Keratinocyte (primary cell): ENCODE results near the gene TM9SF2. TPM values are rescaled to one million over a fixed set of nuclear protein-coding genes. Genes with fewer than 3 reads are reported as not detected.

Source experiments
- DNase-seq: peaks from one replicate; pipeline ENCODE4 v3.0.0-alpha.2; 2011; ENCODE audit warnings: low read depth, missing footprints, low spot score
- FAIRE-seq: peaks from 2 replicates; lab custom pipeline; 2011; peaks lifted over from hg19 to GRCh38; lab: Jason Lieb, UNC
- H2AFZ ChIP-seq: 2 replicates; pipeline ENCODE4 v1.6.0; 2012; ENCODE audit warnings: low read length, control low read depth, inconsistent platforms; ENCODE audit not compliant: control insufficient read depth
- H3K27ac ChIP-seq: 2 replicates; pipeline ENCODE4 v1.5.1; 2011; ENCODE audit warnings: low read length; ENCODE audit not compliant: control insufficient read depth, insufficient read depth
- H3K27me3 ChIP-seq: 3 replicates; pipeline ENCODE4 v1.6.0; 2011; ENCODE audit warnings: low read length; ENCODE audit not compliant: control insufficient read depth, insufficient read depth; ENCODE audit errors: extremely low read depth
- H3K36me3 ChIP-seq, 2 experiments: 2 replicates in 1 of 2; 3 replicates in 1 of 2; pipeline ENCODE4 v1.5.1; 2011; ENCODE audit warnings: low read length in 2 of 2, mild to moderate bottlenecking in 1 of 2; ENCODE audit not compliant: control insufficient read depth in 2 of 2, insufficient read depth in 2 of 2; ENCODE audit errors: extremely low read depth in 1 of 2
- H3K4me1 ChIP-seq: 3 replicates; pipeline ENCODE4 v1.5.1; 2011; ENCODE audit warnings: low read length; ENCODE audit not compliant: control insufficient read depth, insufficient read depth; ENCODE audit errors: extremely low read depth
- H3K4me2 ChIP-seq: 3 replicates; pipeline ENCODE4 v1.6.0; 2011; ENCODE audit warnings: low read depth, low read length; ENCODE audit not compliant: control insufficient read depth, insufficient read depth; ENCODE audit errors: extremely low read depth
- H3K4me3 ChIP-seq, 3 experiments: fragments of 200-600 bp in 1 of 3; sonication (generic) in 1 of 3; 2 replicates in 2 of 3; 3 replicates in 1 of 3; pipeline ENCODE4 v1.5.1; 2011 to 2016; ENCODE audit warnings: low read length in 3 of 3, mild to moderate bottlenecking in 3 of 3, control low read depth in 2 of 3, inconsistent platforms in 1 of 3, low read depth in 1 of 3, mixed read lengths in 1 of 3, mixed run types in 1 of 3, moderate library complexity in 1 of 3; ENCODE audit not compliant: control insufficient read depth in 2 of 3, insufficient read depth in 2 of 3; ENCODE audit errors: extremely low read depth in 1 of 3
- H3K79me2 ChIP-seq: 2 replicates; pipeline ENCODE4 v1.6.0; 2012; ENCODE audit warnings: low read length; ENCODE audit not compliant: control insufficient read depth, insufficient read depth
- H3K9ac ChIP-seq: 3 replicates; pipeline ENCODE4 v1.6.0; 2011; ENCODE audit warnings: low read length; ENCODE audit not compliant: control insufficient read depth, insufficient read depth; ENCODE audit errors: extremely low read depth
- H3K9me1 ChIP-seq: 3 replicates; pipeline ENCODE4 v1.6.0; 2011; ENCODE audit warnings: low read length; ENCODE audit not compliant: control insufficient read depth, insufficient read depth; ENCODE audit errors: extremely low read depth
- H3K9me3 ChIP-seq: 2 replicates; pipeline ENCODE4 v1.5.1; 2012; ENCODE audit warnings: low read depth, low read length; ENCODE audit not compliant: control insufficient read depth
- H4K20me1 ChIP-seq: 3 replicates; pipeline ENCODE4 v1.6.0; 2011; ENCODE audit warnings: low read length; ENCODE audit not compliant: control insufficient read depth, insufficient read depth; ENCODE audit errors: extremely low read depth
- CTCF ChIP-seq, 3 experiments: IDR thresholded peaks in 1 of 3; conservative IDR thresholded peaks in 1 of 3; optimal IDR thresholded peaks in 1 of 3; 2 replicates in 2 of 3; 3 replicates in 1 of 3; pipeline versions ENCODE3 to v1.5.1; 2011; ENCODE audit warnings: low read length in 3 of 3, mild to moderate bottlenecking in 3 of 3, moderate library complexity in 2 of 3, control low read depth in 1 of 3, inconsistent platforms in 1 of 3; ENCODE audit not compliant: insufficient read depth in 2 of 3; ENCODE audit errors: extremely low read depth in 1 of 3
- EZH2 ChIP-seq: IDR thresholded peaks from one replicate; pipeline ENCODE4 v1.6.1; 2012; ENCODE audit warnings: inconsistent platforms, mild to moderate bottlenecking, low read length, moderate library complexity
- dilution Hi-C: fragments of 300-500 bp; cut with MboI; formaldehyde crosslinking; loops from one replicate; pipeline ENCODE4 v1.7.0; 2020; ENCODE audit warnings: low sequenced_read_pairs; ENCODE audit not compliant: extremely low pct_ligation_motif_present
- polyA plus RNA-seq, 5 experiments: library from polyadenylated mRNA; depleted of rRNA in 3 of 5; stranded (reverse) in 3 of 5; stranded (forward) in 1 of 5; unstranded in 1 of 5; fragments of >200 nt; gene quantifications; 1 replicate in 1 of 5; 2 replicates in 3 of 5; 3 replicates in 1 of 5; pipeline versions ENCODE4 v1.2.1 to v1.2.3, GENCODE V29; 2011 to 2012; ENCODE audit warnings: missing spikeins in 2 of 5, low read depth in 1 of 5, low replicate concordance in 1 of 5

The TM9SF2 gene
- polyA plus RNA-seq, 1 donor (not counting 4 experiments of a cell fraction or from before 2014, with no cell fraction given): 134 TPM

GRCh38 chr13:99469041-99469440, 32.2 kb upstream of the TM9SF2 start:
- no peak overlapping the region for H3K4me2 ChIP-seq
- no peak overlapping the region for H3K4me3 ChIP-seq
- H4K20me1 ChIP-seq: no peaks in the 10 kb centered on the region
- no peak overlapping the region for H3K27ac ChIP-seq
- H3K79me2 ChIP-seq: no peaks in the 10 kb centered on the region
- no peaks in the 10 kb centered on the region for H3K9me1 ChIP-seq
- H3K9me3 ChIP-seq: no peaks in the 10 kb centered on the region
- H3K36me3 ChIP-seq: no peaks in the 10 kb centered on the region
- H2AFZ ChIP-seq: no peak overlapping the region
- H3K27me3 ChIP-seq: no peaks in the 10 kb centered on the region
- no peaks in the 10 kb centered on the region for H3K4me1 ChIP-seq
- DNase-seq (no peak), FAIRE-seq (no peak)
- no peak overlapping the region for H3K9ac ChIP-seq
- TF ChIP-seq CTCF (optimal IDR thresholded peaks at IDR 0.05 in 1 of 3, IDR thresholded peaks at IDR 0.05 in 1 of 3, conservative IDR thresholded peaks at IDR 0.05 in 1 of 3; ENCODE audit: extremely low read depth in 1 of 3, insufficient read depth in 2 of 3, low read length in 3 of 3) (no peak), EZH2 (no peak)
- dilution Hi-C loops: no loop called here

- Histone ChIP-seq H4K20me1 (no peaks in the 10 kb centered on the region), H3K4me1 (no peaks in the 10 kb centered on the region), H3K9ac (no peak overlapping the region), H3K9me3 (no peaks in the 10 kb centered on the region), H3K27me3 (no peaks in the 10 kb centered on the region), H3K27ac (no peak overlapping the region), H2AFZ (no peak overlapping the region), H3K4me2 (no peak overlapping the region), H3K79me2 (no peaks in the 10 kb centered on the region), H3K36me3 (no peaks in the 10 kb centered on the region), H3K9me1 (no peaks in the 10 kb centered on the region), H3K4me3 (no peak overlapping the region)
- DNase-seq (no peak), FAIRE-seq (no peak)
- dilution Hi-C loops: no loop called here
- no peak for TF ChIP-seq CTCF (optimal IDR thresholded peaks at IDR 0.05 in 1 of 3, IDR thresholded peaks at IDR 0.05 in 1 of 3, conservative IDR thresholded peaks at IDR 0.05 in 1 of 3; ENCODE audit: extremely low read depth in 1 of 3, insufficient read depth in 2 of 3, low read length in 3 of 3)
- TF ChIP-seq EZH2: no peak
Observed at GRCh38 chr13:99470027-99470426, 31.2 kb upstream of the TM9SF2 start.
